Activated CD4-positive, alpha-beta T cell treated with anti-CD3 and anti-CD28 coated beads for 36 hours (primary cell): ENCODE data around the gene STK25. TPM values are rescaled to one million over a fixed set of nuclear protein-coding genes. Genes with fewer than 3 reads are reported as not detected.
"Not testable (repeated sequence)": the region's sequence is repeated elsewhere in the genome, so short reads cannot be mapped to it uniquely, and the experiment has no call there.

Experiments used
- ATAC-seq: fragments of 200-7000 bp; cut with Tn5 transposase; one replicate; pipeline ENCODE4 v1.10.0; 2021; ENCODE audit warnings: mild to moderate bottlenecking, moderate library complexity
- CTCF ChIA-PET: fragments of 350-600 bp; sonication (Branson Sonifier 250); formaldehyde crosslinking; loops from one replicate; lab custom pipeline; 2021; ENCODE audit warnings: antibody characterized with exemption; lab: Charles Lee
- POLR2A ChIA-PET: fragments of 350-600 bp; sonication (Branson Sonifier 250); formaldehyde crosslinking; loops from one replicate; lab custom pipeline; 2021; ENCODE audit warnings: antibody characterized with exemption, inconsistent platforms; lab: Charles Lee
- DNase-seq: peaks from one replicate; pipeline ENCODE4 v3.0.0-alpha.2; 2020
- H3K27ac Mint-ChIP-seq: one replicate; pipeline ENCODE4 v1.8.0; 2021; ENCODE audit warnings: mixed read lengths
- H3K27me3 Mint-ChIP-seq: one replicate; pipeline ENCODE4 v1.8.0; 2021; ENCODE audit warnings: mixed read lengths
- H3K36me3 Mint-ChIP-seq: one replicate; pipeline ENCODE4 v1.8.0; 2021; ENCODE audit warnings: low read depth, mixed read lengths
- H3K4me1 Mint-ChIP-seq: one replicate; pipeline ENCODE4 v1.8.0; 2021; ENCODE audit warnings: mixed read lengths
- H3K4me3 Mint-ChIP-seq: one replicate; pipeline ENCODE4 v1.8.0; 2021; ENCODE audit warnings: mild to moderate bottlenecking, moderate library complexity, mixed read lengths
- H3K9me3 Mint-ChIP-seq: one replicate; pipeline ENCODE4 v1.8.0; 2021; ENCODE audit warnings: low read depth, mixed read lengths
- intact Hi-C, 2 experiments: fragments of 100-400 bp; cut with DNase I in 1 of 2; cut with micrococcal nuclease in 1 of 2; formaldehyde crosslinking; loops; one replicate each; pipeline versions ENCODE4 v1.14.2 to v1.15.1; 2022 to 2024; cut with DNase I, micrococcal nuclease
- total RNA-seq, 2 experiments: library from RNA; stranded (reverse); gene quantifications; one replicate each; pipeline ENCODE4 v1.2.3, GENCODE V29; 2021

STK25 gene
- total RNA-seq, 2 experiments from 2014 or later: 93.5 to 123 TPM

DNA sequence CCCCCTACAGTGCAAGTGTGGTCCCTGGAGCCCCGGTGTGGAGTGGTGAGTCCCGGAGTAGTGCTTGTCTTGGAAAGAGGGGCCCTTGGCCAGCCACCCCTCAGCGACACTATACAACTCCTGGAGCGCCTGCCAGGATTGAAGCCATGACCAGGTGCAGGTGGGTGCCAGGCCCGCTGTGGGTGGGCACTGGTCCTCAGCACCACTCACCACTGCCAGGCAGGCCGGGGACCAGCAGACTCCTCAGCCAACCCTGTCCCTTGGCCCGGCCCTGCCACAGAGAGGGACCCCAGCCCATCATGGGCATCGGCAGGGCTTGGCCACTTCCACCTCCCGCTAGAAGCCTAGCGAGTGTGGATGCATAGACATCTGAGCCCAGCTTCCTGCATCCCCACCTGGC lies 42.2 kb downstream of the STK25 start:
- H3K4me3 Mint-ChIP-seq: no peak overlapping the region
- no peaks in the 10 kb centered on the region for H3K9me3 Mint-ChIP-seq
- no peak for ATAC-seq
- intact Hi-C loops: no loop called here
- DNase-seq: no peak
- H3K4me1 Mint-ChIP-seq: no peaks in the 10 kb centered on the region
- no peaks in the 10 kb centered on the region for H3K36me3 Mint-ChIP-seq
- ChIA-PET POLR2A (no interaction called here), CTCF (no interaction called here)
- H3K27ac Mint-ChIP-seq: no peak overlapping the region
- H3K27me3 Mint-ChIP-seq: no peaks in the 10 kb centered on the region

DNA sequence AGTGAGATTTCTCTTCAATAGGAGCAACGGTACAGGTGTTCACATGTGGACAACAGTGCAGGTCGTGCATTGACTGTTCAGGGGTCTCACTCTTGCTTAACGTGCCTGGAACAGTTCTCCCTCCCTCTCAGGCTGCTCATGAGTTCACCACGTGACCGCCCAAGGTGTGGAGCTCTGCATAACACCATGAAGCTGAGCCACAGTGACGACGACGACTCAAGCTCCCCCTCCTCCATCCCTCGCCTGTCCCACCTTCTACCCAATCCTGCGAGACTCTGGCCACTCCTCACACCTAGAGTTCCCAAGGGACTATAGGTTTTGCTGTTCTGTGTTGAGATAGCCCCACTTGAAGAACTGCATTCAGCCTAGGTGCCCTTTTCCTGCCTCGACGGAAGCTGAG lies 42.8 kb downstream of the STK25 start:
- H3K4me1 Mint-ChIP-seq: no peaks in the 10 kb centered on the region
- H3K9me3 Mint-ChIP-seq: no peaks in the 10 kb centered on the region
- no peaks in the 10 kb centered on the region for H3K36me3 Mint-ChIP-seq
- ATAC-seq (no peak), DNase-seq (no peak)
- ChIA-PET POLR2A (no interaction called here), CTCF (no interaction called here)
- H3K4me3 Mint-ChIP-seq: no peak overlapping the region
- H3K27ac Mint-ChIP-seq: no peak overlapping the region
- intact Hi-C loops: no loop called here
- H3K27me3 Mint-ChIP-seq: no peaks in the 10 kb centered on the region

DNA sequence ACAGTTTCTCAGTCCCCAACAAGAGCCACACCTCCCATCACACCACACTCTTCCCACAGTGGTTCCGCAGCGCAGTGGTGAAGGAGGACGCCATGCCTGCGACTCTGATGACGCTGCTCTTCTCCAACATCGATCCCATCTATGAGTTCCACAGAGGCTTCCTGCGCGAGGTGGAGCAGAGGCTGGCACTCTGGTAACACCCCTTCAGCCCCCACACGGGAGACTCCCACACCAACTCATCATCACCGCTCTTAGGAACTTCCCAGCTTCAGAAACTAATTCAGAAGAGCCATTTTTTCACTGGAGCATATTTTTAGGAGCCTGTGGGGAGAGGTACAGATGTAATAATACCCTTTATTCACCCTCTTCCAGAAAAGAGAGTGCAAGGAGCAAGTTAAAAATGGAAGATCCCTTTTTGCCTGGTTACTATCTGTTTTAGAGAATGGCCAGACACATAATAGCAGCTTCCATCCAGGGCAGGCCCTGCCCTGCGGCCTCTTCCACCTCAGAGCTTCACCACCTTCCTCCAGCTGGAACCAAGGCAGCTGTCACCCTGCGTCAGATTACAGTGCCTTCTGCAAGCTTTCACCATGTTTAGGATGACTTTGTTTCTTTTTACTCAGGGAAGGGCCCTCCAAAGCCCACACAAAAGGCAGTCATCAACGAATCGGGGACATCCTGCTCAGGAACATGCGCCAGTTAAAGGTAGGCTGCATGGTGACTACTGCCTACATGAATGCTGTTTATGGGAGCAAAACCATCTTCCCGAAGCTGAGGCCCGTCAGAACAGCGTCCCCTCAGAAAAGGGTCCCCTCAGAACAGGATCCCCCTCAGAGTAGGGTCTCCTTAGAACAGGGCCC lies 44.9 kb downstream of the STK25 start:
- no peaks in the 10 kb centered on the region for H3K9me3 Mint-ChIP-seq
- no peak overlapping the region for H3K27ac Mint-ChIP-seq
- DNase-seq: no peak
- no peaks in the 10 kb centered on the region for H3K4me1 Mint-ChIP-seq
- no peaks in the 10 kb centered on the region for H3K36me3 Mint-ChIP-seq
- no peak for ATAC-seq
- no peaks in the 10 kb centered on the region for H3K27me3 Mint-ChIP-seq
- POLR2A ChIA-PET: no interaction called here
- no peak overlapping the region for H3K4me3 Mint-ChIP-seq
- intact Hi-C loops: no loop called here
- CTCF ChIA-PET: no interaction called here

DNA sequence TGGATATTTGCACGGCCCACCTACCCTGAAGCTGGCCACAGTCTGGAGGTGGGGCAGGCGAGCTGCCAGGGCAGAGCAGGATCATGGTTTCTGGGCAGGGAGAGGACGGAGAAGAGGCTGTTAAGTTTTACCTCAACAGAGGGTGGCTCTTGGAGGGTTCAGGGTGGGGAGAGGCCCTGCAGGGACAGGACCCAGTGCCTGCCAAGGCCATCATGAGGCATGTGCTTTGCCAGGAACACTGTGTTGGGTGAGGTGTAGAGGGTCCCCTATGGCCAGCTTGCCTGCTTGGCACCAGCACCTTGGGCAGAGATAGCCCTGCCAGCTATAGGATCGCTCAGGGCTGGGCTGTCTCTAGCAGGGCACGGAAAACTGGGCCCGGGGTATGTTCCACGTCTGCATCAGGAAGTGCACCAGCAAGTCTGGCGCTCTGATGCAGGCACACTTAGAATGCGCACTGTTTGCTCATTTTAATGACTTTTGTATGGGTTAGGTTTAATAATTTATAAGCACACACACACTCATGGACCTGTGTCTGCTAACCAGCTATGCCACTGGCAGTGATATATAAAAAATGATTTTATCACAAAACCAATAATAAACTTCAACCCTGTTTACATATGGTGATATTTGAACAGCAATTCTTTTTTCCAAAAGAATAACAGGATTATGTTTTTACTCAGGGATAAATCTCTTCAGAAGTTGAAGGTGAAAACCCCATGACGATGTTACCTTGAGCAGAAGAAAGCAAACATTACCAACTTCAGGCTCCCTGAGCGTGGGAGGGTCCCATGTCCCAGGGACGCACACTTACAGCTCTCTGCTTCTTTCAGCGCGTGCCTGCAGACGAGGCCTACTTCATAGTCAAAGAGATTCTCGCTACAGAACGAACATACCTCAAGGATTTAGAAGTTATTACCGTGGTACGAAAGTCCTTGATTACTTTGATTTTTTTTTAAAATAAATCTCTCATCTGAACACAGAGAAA lies 46.4 kb downstream of the STK25 start:
- POLR2A ChIA-PET: interaction anchor here (0.6 kb wide), 1 partner anchor 127 kb away, joined by 3 read pairs; no protein-coding TSS in a partner anchor
- Mint-ChIP-seq H3K4me1 (no peaks in the 10 kb centered on the region), H3K36me3 (no peaks in the 10 kb centered on the region), H3K9me3 (no peaks in the 10 kb centered on the region), H3K4me3 (no peak overlapping the region), H3K27me3 (peaks cover 2% of the 10 kb centered on the region), H3K27ac (no peak overlapping the region)
- intact Hi-C loops: no loop called here
- ATAC-seq (no peak), DNase-seq (no peak)
- CTCF ChIA-PET: no interaction called here

DNA sequence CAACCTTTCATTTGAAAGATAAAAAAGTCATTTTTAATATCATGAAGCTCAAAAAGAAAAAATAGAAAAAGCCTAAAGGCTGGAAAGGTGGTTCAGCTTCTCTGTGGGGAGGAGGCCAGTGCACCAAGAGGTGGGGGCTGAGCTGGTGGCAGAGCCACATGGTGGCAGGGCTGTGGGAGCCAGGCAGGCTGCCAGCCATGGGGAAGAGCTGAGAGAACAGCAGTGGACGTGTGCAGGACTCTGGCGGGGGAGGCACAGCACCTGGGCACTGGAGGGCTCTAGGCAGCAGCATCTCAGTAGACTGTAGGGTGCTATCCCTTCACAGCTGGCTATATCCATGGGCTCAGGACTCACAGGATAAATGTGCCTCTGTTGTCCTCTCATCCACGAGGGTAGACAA lies 47.8 kb downstream of the STK25 start:
- H3K36me3 Mint-ChIP-seq: no peaks in the 10 kb centered on the region
- no peaks in the 10 kb centered on the region for H3K4me1 Mint-ChIP-seq
- no peaks in the 10 kb centered on the region for H3K9me3 Mint-ChIP-seq
- no peak overlapping the region for H3K27ac Mint-ChIP-seq
- no peak for ATAC-seq
- no peak for DNase-seq
- POLR2A ChIA-PET: no interaction called here
- H3K27me3 Mint-ChIP-seq: peaks cover 8% of the 10 kb centered on the region
- intact Hi-C loops: no loop called here
- CTCF ChIA-PET: no interaction called here
- H3K4me3 Mint-ChIP-seq: no peak overlapping the region

DNA sequence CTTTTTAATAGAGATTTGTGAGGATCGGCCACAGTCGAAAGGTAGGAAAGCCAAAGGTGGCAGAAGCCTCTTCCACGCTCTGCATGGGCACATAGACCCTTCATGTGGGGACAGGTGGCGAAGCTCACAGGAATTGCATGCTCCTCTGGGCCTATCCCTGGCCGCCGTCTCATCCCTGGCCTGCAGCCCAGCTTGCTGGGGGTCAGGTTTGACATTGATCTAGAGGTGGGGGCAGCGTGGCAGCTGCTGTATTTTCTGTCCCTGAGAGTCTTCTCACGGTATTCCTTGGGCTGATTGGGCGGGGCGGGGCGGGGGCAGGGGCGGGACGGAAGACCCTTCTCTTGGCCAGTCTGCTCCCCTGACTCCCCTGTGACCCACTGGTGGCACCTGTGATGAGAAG lies 48.9 kb downstream of the STK25 start:
- CTCF ChIA-PET: no interaction called here
- POLR2A ChIA-PET: no interaction called here
- Mint-ChIP-seq H3K27ac (no peak overlapping the region), H3K9me3 (no peaks in the 10 kb centered on the region), H3K27me3 (peaks cover 12% of the 10 kb centered on the region), H3K4me1 (no peaks in the 10 kb centered on the region), H3K36me3 (no peaks in the 10 kb centered on the region), H3K4me3 (no peak overlapping the region)
- no peak for ATAC-seq
- DNase-seq: no peak
- intact Hi-C loops: no loop called here

DNA sequence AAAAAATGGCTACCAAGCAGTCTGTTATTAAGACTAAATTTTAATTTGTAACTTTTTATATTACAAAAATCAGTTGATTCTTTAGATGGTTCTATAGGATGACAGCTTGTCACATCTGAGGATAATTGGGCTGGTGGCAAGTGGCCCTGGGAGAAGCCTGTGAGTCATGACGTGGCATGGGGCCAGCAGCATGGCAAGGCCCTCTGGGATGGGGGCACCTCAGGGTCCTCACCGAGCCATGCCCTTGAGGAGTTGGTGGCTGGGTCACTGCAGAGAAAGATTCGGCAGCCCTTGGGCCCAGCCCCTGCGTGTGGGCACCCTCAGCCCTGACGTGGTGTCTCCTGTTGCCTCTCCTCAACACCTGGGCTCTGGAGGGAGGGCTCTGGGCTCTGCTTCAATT lies 49.7 kb downstream of the STK25 start:
- POLR2A ChIA-PET: no interaction called here
- Mint-ChIP-seq H3K9me3 (no peaks in the 10 kb centered on the region), H3K27me3 (peaks cover 14% of the 10 kb centered on the region), H3K4me1 (no peaks in the 10 kb centered on the region), H3K27ac (no peak overlapping the region), H3K4me3 (no peak overlapping the region), H3K36me3 (no peaks in the 10 kb centered on the region)
- CTCF ChIA-PET: no interaction called here
- intact Hi-C loops: no loop called here
- ATAC-seq: no peak
- no peak for DNase-seq

DNA sequence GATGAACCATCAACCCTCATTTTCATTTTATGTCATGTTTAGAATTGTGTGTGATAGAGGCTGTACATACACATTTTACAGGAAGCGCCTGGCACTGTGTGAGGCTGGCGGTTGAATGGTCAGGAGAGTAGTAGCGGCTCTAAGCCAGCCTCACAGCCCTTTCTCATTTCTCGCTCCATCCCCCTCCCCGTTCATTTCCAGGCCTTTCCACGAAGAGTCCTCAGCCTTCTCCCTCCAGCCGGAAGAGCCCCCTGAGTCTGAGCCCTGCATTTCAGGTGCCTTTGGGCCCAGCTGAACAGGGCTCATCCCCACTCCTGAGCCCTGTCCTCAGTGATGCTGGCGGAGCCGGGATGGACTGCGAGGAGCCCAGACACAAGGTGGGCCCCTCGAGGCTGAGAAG lies 51.8 kb downstream of the STK25 start:
- DNase-seq: no peak

DNA sequence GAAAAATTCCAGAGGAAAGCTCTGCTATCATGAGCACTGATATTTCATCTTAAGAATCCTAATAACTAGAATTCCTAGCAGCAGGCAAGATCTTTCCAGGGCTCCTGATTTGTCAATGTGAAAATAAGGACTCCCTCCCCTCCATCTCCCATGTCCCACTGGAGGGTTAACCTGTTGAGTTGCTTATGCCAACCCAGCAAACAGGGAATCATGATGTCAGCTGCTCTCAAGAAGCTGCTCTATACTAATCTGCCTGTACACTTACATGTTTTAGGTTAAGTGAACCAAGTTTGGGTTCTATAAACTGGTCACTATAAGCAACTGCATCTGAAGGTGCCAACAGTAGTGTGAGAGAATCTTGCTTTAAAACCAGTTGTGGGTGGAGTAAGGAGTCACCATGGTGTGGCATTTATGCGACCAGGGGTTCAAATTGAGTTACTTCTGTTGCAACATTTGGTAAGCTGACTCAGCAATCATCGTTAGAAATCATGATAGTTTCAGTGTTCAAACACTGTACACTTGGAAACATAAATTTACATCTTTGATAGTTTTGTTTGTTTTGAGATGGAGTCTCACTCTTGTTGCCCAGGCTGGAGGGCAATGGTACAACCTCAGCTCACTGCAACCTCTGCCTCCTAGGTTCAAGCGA lies 53.4 kb downstream of the STK25 start:
- ATAC-seq: no peak

More for the DNA sequence above, 51.8 kb downstream of the STK25 start:
- Mint-ChIP-seq H3K36me3 (no peaks in the 10 kb centered on the region), H3K4me1 (no peaks in the 10 kb centered on the region), H3K27ac (no peak overlapping the region), H3K4me3 (no peak overlapping the region), H3K9me3 (no peaks in the 10 kb centered on the region), H3K27me3 (peaks cover 17% of the 10 kb centered on the region)
- CTCF ChIA-PET: no interaction called here
- POLR2A ChIA-PET: no interaction called here
- intact Hi-C loops: no loop called here
- no peak for ATAC-seq

DNA sequence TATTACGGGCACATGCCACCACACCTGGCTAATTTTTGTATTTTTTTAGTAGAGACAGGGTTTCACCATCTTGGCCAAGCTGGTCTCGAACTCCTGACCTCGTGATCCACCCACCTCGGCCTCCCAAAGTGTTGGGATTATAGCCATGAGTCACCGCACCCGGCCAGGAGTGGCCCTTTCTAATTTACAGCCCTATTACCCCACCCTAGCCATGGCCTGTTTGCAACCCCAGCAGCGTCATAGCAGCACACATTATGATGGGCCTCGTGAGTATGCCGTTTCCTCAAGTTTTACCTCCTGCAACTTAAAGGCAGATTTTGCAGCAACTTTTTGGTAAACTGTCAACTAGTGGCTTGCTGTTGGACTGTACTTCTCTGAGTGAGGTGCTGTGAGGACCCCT lies 54.5 kb downstream of the STK25 start:
- H3K4me1 Mint-ChIP-seq, POLR2A ChIA-PET, H3K36me3 Mint-ChIP-seq, ATAC-seq, intact Hi-C loops, H3K27ac Mint-ChIP-seq, DNase-seq, H3K4me3 Mint-ChIP-seq, H3K9me3 Mint-ChIP-seq, CTCF ChIA-PET: not testable (repeated sequence)
- H3K27me3 Mint-ChIP-seq: peaks cover 25% of the 10 kb centered on the region

More for the DNA sequence above, 53.4 kb downstream of the STK25 start:
- H3K27ac Mint-ChIP-seq: no peak overlapping the region
- H3K9me3 Mint-ChIP-seq: no peaks in the 10 kb centered on the region
- peaks cover 21% of the 10 kb centered on the region for H3K27me3 Mint-ChIP-seq
- intact Hi-C loops: no loop called here
- H3K4me1 Mint-ChIP-seq: no peaks in the 10 kb centered on the region
- POLR2A ChIA-PET: no interaction called here
- H3K36me3 Mint-ChIP-seq: no peaks in the 10 kb centered on the region
- DNase-seq: no peak
- CTCF ChIA-PET: no interaction called here
- no peak overlapping the region for H3K4me3 Mint-ChIP-seq

DNA sequence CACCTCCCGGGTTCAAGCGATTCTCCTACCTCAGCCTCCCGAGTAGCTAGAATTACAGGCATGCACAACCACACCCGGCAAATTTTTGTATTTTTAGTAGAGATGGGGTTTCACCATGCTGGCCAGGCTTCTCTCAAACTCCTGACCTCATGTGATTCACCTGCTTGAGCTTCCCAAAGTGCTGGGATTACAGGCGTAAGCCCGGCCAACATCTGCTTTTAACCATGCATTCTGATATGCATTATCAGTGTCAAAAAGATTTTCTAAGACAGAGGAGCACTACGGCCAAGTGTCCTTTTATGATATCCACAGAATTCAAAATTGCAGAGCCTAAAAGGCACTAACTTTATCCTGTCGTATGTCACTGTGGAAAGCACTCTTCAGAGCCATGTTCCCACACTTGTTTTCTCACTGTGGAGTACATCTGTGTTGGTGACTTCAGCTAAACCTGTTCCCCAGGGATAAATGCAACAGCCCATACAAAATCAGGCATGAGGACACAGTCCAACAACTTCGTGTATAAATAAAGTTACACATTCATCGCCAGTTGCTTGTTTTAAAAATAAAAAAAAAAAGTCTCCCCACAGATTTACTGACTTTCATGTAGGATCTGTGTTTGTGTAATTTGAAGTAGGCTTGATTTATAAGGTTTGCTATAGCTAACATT lies 56.4 kb downstream of the STK25 start:
- Mint-ChIP-seq H3K27me3 (peaks cover 34% of the 10 kb centered on the region), H3K27ac (no peak overlapping the region), H3K4me1 (no peaks in the 10 kb centered on the region), H3K9me3 (no peaks in the 10 kb centered on the region), H3K36me3 (peaks cover 2% of the 10 kb centered on the region), H3K4me3 (no peak overlapping the region)
- ATAC-seq (no peak), DNase-seq (no peak)
- ChIA-PET CTCF (no interaction called here), POLR2A (no interaction called here)
- intact Hi-C loops: no loop called here
